ENCODE data around the gene NRP2. TPM values are rescaled to one million over a fixed set of nuclear protein-coding genes. Genes with fewer than 3 reads are reported as not detected.

Gene NRP2
- total RNA-seq, 1 donor from 2014 or later, result 27.8 TPM

GRCh38 chr2:205743137-205743536, 60.8 kb downstream of the NRP2 start:
- H3K9me3 Mint-ChIP-seq, result no peaks in the 10 kb centered on the region
- Histone ChIP-seq H3K4me1 (peaks cover 5% of the 10 kb centered on the region), H3K36me3 (peaks cover 2% of the 10 kb centered on the region), H3K4me3 (no peak overlapping the region), H4K20me1 (ENCODE audit: low read depth) (no peaks in the 10 kb centered on the region), H3K9me3 (ENCODE audit: low read depth) (no peaks in the 10 kb centered on the region), H3F3A (ENCODE audit: low read depth) (no peaks in the 10 kb centered on the region), H3K27me3 (no peaks in the 10 kb centered on the region), H3K27ac (no peak overlapping the region), H3K4me2 (no peak overlapping the region), H2AFZ (replicated peaks) (no peak overlapping the region), H3K9ac (no peak overlapping the region), H3K79me2 (ENCODE audit: low read depth) (no peaks in the 10 kb centered on the region)
- TF ChIP-seq EZH2 (IDR thresholded peaks at IDR 0.05) (no peak), EZH2phosphoT487 (IDR thresholded peaks at IDR 0.05) (no peak), CTCF (IDR thresholded peaks at IDR 0.05) (no peak)
- H3K36me3 Mint-ChIP-seq, result peaks cover 12% of the 10 kb centered on the region
- H3K27me3 Mint-ChIP-seq (ENCODE audit: insufficient read depth, low read depth), result peaks cover 2% of the 10 kb centered on the region
- H3K27ac Mint-ChIP-seq, result no peak overlapping the region
- DNase-seq (ENCODE audit: low spot score), result no peak
- H3K4me3 Mint-ChIP-seq, result no peak overlapping the region
- H3K4me1 Mint-ChIP-seq, result peaks cover 19% of the 10 kb centered on the region

GRCh38 chr2:205744074-205744591, 61.8 kb downstream of the NRP2 start:
- no peak for DNase-seq (ENCODE audit: low spot score)
- Mint-ChIP-seq H3K9me3 (no peaks in the 10 kb centered on the region), H3K27me3 (ENCODE audit: insufficient read depth, low read depth) (peaks cover 6% of the 10 kb centered on the region), H3K4me1 (peaks cover 29% of the 10 kb centered on the region), H3K4me3 (no peak overlapping the region), H3K36me3 (peaks cover 12% of the 10 kb centered on the region), H3K27ac (no peak overlapping the region)
- no peaks in the 10 kb centered on the region for H3K9me3 ChIP-seq (ENCODE audit: low read depth)
- H3F3A ChIP-seq (ENCODE audit: low read depth), result no peaks in the 10 kb centered on the region
- no peaks in the 10 kb centered on the region for H3K79me2 ChIP-seq (ENCODE audit: low read depth)
- H3K36me3 ChIP-seq, result peaks cover 2% of the 10 kb centered on the region
- no peak overlapping the region for H2AFZ ChIP-seq (replicated peaks)
- no peak for TF ChIP-seq EZH2 (IDR thresholded peaks at IDR 0.05)
- TF ChIP-seq CTCF (IDR thresholded peaks at IDR 0.05), result no peak
- no peak for TF ChIP-seq EZH2phosphoT487 (IDR thresholded peaks at IDR 0.05)
- no peaks in the 10 kb centered on the region for H3K4me1 ChIP-seq
- H3K4me3 ChIP-seq, result no peak overlapping the region
- H4K20me1 ChIP-seq (ENCODE audit: low read depth), result no peaks in the 10 kb centered on the region
- H3K27ac ChIP-seq, result no peak overlapping the region
- H3K4me2 ChIP-seq, result no peak overlapping the region
- no peaks in the 10 kb centered on the region for H3K27me3 ChIP-seq
- H3K9ac ChIP-seq, result no peak overlapping the region

- Mint-ChIP-seq H3K27me3 (ENCODE audit: insufficient read depth, low read depth) (peaks cover 8% of the 10 kb centered on the region), H3K36me3 (peaks cover 12% of the 10 kb centered on the region), H3K27ac (no peak overlapping the region), H3K4me1 (peaks cover 34% of the 10 kb centered on the region), H3K4me3 (no peak overlapping the region), H3K9me3 (no peaks in the 10 kb centered on the region)
- Histone ChIP-seq H3K9me3 (ENCODE audit: low read depth) (no peaks in the 10 kb centered on the region), H3K79me2 (ENCODE audit: low read depth) (no peaks in the 10 kb centered on the region), H3K27me3 (no peaks in the 10 kb centered on the region), H2AFZ (replicated peaks) (no peak overlapping the region), H3K4me2 (no peak overlapping the region), H3K27ac (no peak overlapping the region), H3K4me1 (no peaks in the 10 kb centered on the region), H4K20me1 (ENCODE audit: low read depth) (no peaks in the 10 kb centered on the region), H3K4me3 (no peak overlapping the region), H3K9ac (no peak overlapping the region), H3K36me3 (peaks cover 2% of the 10 kb centered on the region), H3F3A (ENCODE audit: low read depth) (no peaks in the 10 kb centered on the region)
- TF ChIP-seq EZH2 (IDR thresholded peaks at IDR 0.05) (no peak), CTCF (IDR thresholded peaks at IDR 0.05) (no peak), EZH2phosphoT487 (IDR thresholded peaks at IDR 0.05) (no peak)
- DNase-seq (ENCODE audit: low spot score), result no peak
These were observed 63.5 kb downstream of the NRP2 start for GRCh38 chr2:205745661-205746419.
